Measurements from ENCODE around the gene PTDSS2.

DNA sequence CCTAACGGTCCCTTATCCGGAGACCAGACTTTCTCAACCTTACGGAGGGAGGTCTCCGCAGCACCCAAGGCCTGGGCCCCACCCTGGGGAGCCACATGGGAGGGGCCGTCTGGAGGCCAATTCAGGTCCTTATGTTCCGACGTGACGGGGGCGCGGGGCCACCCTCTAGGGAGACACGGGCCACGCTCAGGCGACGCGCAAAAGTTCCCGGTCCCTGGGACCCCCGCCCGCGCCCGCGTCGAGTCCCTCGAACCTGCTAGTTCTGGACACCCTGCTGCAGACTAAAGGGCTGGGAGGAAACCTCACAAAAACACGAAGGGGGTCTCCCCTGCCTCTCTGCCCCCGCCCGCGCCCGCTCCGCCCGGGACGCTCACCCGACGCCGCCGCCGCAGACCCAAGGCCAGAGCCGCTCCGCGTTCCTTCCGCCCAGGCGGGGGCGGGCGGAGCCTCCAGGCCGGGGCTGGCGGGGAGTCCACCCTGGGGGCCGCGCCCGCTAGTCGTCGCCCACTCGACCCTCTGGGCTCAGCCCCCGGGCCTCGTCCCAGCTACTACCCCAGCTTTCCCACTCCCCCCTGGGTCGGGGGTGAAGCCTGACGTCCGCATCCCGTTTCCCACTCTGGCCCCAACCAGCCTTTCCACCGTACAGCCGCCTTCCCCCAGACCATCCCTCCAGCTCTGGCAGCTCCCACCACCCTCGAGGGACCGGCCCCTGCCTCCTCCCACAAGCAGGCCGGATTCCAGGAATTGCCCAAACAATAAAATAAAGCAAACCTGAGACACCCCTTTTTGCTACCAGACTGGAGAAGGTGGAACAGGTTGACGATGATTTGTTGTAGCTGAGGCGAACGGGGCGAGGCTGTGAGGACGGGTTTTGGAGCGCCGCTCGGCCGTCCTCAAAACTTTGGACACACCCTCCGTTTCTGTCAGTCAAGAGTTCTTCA lies 54.2 kb downstream of the PTDSS2 start:
- TF ChIP-seq, protein P1, sequence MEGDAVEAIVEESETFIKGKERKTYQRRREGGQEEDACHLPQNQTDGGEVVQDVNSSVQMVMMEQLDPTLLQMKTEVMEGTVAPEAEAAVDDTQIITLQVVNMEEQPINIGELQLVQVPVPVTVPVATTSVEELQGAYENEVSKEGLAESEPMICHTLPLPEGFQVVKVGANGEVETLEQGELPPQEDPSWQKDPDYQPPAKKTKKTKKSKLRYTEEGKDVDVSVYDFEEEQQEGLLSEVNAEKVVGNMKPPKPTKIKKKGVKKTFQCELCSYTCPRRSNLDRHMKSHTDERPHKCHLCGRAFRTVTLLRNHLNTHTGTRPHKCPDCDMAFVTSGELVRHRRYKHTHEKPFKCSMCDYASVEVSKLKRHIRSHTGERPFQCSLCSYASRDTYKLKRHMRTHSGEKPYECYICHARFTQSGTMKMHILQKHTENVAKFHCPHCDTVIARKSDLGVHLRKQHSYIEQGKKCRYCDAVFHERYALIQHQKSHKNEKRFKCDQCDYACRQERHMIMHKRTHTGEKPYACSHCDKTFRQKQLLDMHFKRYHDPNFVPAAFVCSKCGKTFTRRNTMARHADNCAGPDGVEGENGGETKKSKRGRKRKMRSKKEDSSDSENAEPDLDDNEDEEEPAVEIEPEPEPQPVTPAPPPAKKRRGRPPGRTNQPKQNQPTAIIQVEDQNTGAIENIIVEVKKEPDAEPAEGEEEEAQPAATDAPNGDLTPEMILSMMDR (IDR thresholded peaks at IDR 0.05): no peak
- TF ChIP-seq POLR2AphosphoS5 (IDR thresholded peaks at IDR 0.05): peak in 1 of 2 donors; percentile 52
